Stimulated activated CD8-positive, alpha-beta memory T cell treated with anti-CD3 and anti-CD28 coated beads, Interleukin-12 subunit alpha, Interleukin-12 subunit beta, amount 100 ng/mL, for 4 hours (primary cell): ENCODE measurements around the gene PLK4.
A peak's percentile ranks its signal among the peaks of the same experiment; 100 is the strongest.
"Not testable (repeated sequence)": the region's sequence is repeated elsewhere in the genome, so short reads cannot be mapped to it uniquely, and the experiment has no call there.

Experiments
- DNase-seq: peaks from one replicate; pipeline ENCODE4 v3.0.0-alpha.2; 2020; ENCODE audit warnings: low read depth

PLK4 gene

GRCh38 chr4:127880763-127881562 is at the start of gene PLK4:
Gene PLK4 (plus strand): TSS chr4:127880893. CDS start chr4:127881135, 242 bp downstream.
- DNase-seq = peak; percentile 89

GRCh38 chr4:127832585-127832984 is 48.1 kb upstream of the PLK4 start:
- DNase-seq = no peak

GRCh38 chr4:127843704-127844600 is 36.7 kb upstream of the PLK4 start:
- no peak for DNase-seq

- DNase-seq = no peak
Measured at GRCh38 chr4:127844601-127845116, 36.0 kb upstream of the PLK4 start.

- no peak for DNase-seq
Measured at GRCh38 chr4:127846061-127846460, 34.6 kb upstream of the PLK4 start.

GRCh38 chr4:127846765-127847164 is 33.9 kb upstream of the PLK4 start:
- no peak for DNase-seq

- DNase-seq = no peak
Measured at GRCh38 chr4:127849505-127850234, 31.0 kb upstream of the PLK4 start.

GRCh38 chr4:127852661-127853060 is 28.0 kb upstream of the PLK4 start:
- DNase-seq = no peak

- DNase-seq = no peak
Measured at GRCh38 chr4:127856196-127856812, 24.4 kb upstream of the PLK4 start.

GRCh38 chr4:127856813-127857447 is 23.8 kb upstream of the PLK4 start:
- DNase-seq = no peak

GRCh38 chr4:127857641-127858040 is 23.1 kb upstream of the PLK4 start:
- no peak for DNase-seq

GRCh38 chr4:127868196-127868595 is 12.5 kb upstream of the PLK4 start:
- DNase-seq = no peak

- DNase-seq = no peak
Measured at GRCh38 chr4:127870281-127870680, 10.4 kb upstream of the PLK4 start.

GRCh38 chr4:127870688-127871087 is 10.0 kb upstream of the PLK4 start:
- DNase-seq = no peak

- DNase-seq = no peak
Measured at GRCh38 chr4:127875791-127876190, 4.9 kb upstream of the PLK4 start.

GRCh38 chr4:127881563-127881864 is 821 bp downstream of the PLK4 start:
- no peak for DNase-seq

GRCh38 chr4:127888559-127888958 is 7.9 kb downstream of the PLK4 start:
- no peak for DNase-seq

- DNase-seq = no peak
Measured at GRCh38 chr4:127889903-127890302, 9.2 kb downstream of the PLK4 start.

GRCh38 chr4:127896069-127896468 is 15.4 kb downstream of the PLK4 start:
- DNase-seq = no peak

- DNase-seq = no peak
Measured at GRCh38 chr4:127896528-127896927, 15.8 kb downstream of the PLK4 start.

GRCh38 chr4:127899682-127900081 is 19.0 kb downstream of the PLK4 start:
- not testable (repeated sequence) for DNase-seq
